HCT116 (cell line): Measurements from ENCODE around the gene TOMM34.

Experiments used
- CBX3 ChIP-seq: IDR thresholded peaks from 2 replicates; pipeline ENCODE4 v1.6.1; 2012; ENCODE audit warnings: low read depth
- EZH2 ChIP-seq: fragments of 200-600 bp; sonication (generic); IDR thresholded peaks from 2 replicates; pipeline ENCODE4 v1.6.1; 2017; ENCODE audit warnings: antibody characterized with exemption, mixed run types
- EZH2phosphoT487 ChIP-seq: fragments of 200-600 bp; IDR thresholded peaks from 2 replicates; pipeline ENCODE4 v1.6.1; 2018; ENCODE audit warnings: antibody characterized with exemption, borderline replicate concordance
- JUND ChIP-seq: IDR thresholded peaks from 2 replicates; pipeline ENCODE4 v1.6.1; 2012
- POLR2A ChIP-seq: IDR thresholded peaks from 2 replicates; pipeline ENCODE4 v1.7.0; 2011; ENCODE audit warnings: borderline replicate concordance; ENCODE audit not compliant: insufficient read depth, insufficient read length; ENCODE audit errors: extremely low read depth
- POLR2AphosphoS5 ChIP-seq: IDR thresholded peaks from 2 replicates; pipeline ENCODE4 v1.6.1; 2011; ENCODE audit warnings: mild to moderate bottlenecking, low read depth, low read length, moderate library complexity
- RAD21 ChIP-seq: IDR thresholded peaks from 2 replicates; pipeline ENCODE4 v1.6.1; 2012; ENCODE audit warnings: low read depth, mild to moderate bottlenecking
- SRF ChIP-seq: IDR thresholded peaks from 2 replicates; pipeline ENCODE4 v1.6.1; 2012; ENCODE audit warnings: low read depth
- YY1 ChIP-seq: IDR thresholded peaks from 2 replicates; pipeline ENCODE4 v1.6.1; 2011; ENCODE audit warnings: low read length, low read depth, moderate library complexity, mild to moderate bottlenecking; ENCODE audit not compliant: insufficient replicate concordance; ENCODE audit errors: extremely low read depth
- ZBTB33 ChIP-seq: IDR thresholded peaks from 2 replicates; pipeline ENCODE4 v1.6.1; 2011; ENCODE audit warnings: mild to moderate bottlenecking, low read length, moderate library complexity; ENCODE audit not compliant: insufficient replicate concordance; ENCODE audit errors: extremely low read depth
- ZNF274 ChIP-seq: fragments of 200-500 bp; sonication (Bioruptor generic); IDR thresholded peaks from 2 replicates; pipeline ENCODE4 v1.6.1; 2014; ENCODE audit warnings: mild to moderate bottlenecking, low read depth, low read length, inconsistent platforms
- TF ChIP-seq, protein P1 (sequence below), 3 experiments: fragments of 200-600 bp in 1 of 3; sonication (generic) in 1 of 3; IDR thresholded peaks in 2 of 3; conservative IDR thresholded peaks in 1 of 3; 2 replicates each; pipeline ENCODE4 v1.5.1; 2012 to 2017; ENCODE audit warnings: low read depth in 2 of 3, low read length in 2 of 3, antibody characterized with exemption in 1 of 3, borderline replicate concordance in 1 of 3, control low read depth in 1 of 3, mild to moderate bottlenecking in 1 of 3, mixed read lengths in 1 of 3, mixed run types in 1 of 3, moderate library complexity in 1 of 3; ENCODE audit not compliant: insufficient read depth in 1 of 3
- TF ChIP-seq, protein P2 (sequence below): IDR thresholded peaks from 2 replicates; pipeline ENCODE4 v1.6.1; 2012; ENCODE audit warnings: low read depth
- TF ChIP-seq, protein P3 (sequence below): IDR thresholded peaks from 2 replicates; pipeline ENCODE4 v1.6.1; 2012

- TF ChIP-seq EZH2 (no peak), POLR2AphosphoS5 (no peak), ZNF274 (no peak), ZBTB33 (no peak), SRF (no peak), EZH2phosphoT487 (no peak), RAD21 (no peak), JUND (no peak), POLR2A (no peak), CBX3 (no peak), YY1 (no peak)
- TF ChIP-seq, protein P1, sequence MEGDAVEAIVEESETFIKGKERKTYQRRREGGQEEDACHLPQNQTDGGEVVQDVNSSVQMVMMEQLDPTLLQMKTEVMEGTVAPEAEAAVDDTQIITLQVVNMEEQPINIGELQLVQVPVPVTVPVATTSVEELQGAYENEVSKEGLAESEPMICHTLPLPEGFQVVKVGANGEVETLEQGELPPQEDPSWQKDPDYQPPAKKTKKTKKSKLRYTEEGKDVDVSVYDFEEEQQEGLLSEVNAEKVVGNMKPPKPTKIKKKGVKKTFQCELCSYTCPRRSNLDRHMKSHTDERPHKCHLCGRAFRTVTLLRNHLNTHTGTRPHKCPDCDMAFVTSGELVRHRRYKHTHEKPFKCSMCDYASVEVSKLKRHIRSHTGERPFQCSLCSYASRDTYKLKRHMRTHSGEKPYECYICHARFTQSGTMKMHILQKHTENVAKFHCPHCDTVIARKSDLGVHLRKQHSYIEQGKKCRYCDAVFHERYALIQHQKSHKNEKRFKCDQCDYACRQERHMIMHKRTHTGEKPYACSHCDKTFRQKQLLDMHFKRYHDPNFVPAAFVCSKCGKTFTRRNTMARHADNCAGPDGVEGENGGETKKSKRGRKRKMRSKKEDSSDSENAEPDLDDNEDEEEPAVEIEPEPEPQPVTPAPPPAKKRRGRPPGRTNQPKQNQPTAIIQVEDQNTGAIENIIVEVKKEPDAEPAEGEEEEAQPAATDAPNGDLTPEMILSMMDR (IDR thresholded peaks at IDR 0.05 in 2 of 3, conservative IDR thresholded peaks at IDR 0.05 in 1 of 3; ENCODE audit: borderline replicate concordance in 1 of 3, insufficient read depth in 1 of 3, low read depth in 2 of 3, low read length in 2 of 3): no peak
- TF ChIP-seq, protein P2, sequence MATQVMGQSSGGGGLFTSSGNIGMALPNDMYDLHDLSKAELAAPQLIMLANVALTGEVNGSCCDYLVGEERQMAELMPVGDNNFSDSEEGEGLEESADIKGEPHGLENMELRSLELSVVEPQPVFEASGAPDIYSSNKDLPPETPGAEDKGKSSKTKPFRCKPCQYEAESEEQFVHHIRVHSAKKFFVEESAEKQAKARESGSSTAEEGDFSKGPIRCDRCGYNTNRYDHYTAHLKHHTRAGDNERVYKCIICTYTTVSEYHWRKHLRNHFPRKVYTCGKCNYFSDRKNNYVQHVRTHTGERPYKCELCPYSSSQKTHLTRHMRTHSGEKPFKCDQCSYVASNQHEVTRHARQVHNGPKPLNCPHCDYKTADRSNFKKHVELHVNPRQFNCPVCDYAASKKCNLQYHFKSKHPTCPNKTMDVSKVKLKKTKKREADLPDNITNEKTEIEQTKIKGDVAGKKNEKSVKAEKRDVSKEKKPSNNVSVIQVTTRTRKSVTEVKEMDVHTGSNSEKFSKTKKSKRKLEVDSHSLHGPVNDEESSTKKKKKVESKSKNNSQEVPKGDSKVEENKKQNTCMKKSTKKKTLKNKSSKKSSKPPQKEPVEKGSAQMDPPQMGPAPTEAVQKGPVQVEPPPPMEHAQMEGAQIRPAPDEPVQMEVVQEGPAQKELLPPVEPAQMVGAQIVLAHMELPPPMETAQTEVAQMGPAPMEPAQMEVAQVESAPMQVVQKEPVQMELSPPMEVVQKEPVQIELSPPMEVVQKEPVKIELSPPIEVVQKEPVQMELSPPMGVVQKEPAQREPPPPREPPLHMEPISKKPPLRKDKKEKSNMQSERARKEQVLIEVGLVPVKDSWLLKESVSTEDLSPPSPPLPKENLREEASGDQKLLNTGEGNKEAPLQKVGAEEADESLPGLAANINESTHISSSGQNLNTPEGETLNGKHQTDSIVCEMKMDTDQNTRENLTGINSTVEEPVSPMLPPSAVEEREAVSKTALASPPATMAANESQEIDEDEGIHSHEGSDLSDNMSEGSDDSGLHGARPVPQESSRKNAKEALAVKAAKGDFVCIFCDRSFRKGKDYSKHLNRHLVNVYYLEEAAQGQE: no peak
- TF ChIP-seq, protein P3, sequence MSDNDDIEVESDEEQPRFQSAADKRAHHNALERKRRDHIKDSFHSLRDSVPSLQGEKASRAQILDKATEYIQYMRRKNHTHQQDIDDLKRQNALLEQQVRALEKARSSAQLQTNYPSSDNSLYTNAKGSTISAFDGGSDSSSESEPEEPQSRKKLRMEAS: no peak
Measured at GRCh38 chr20:44997668-44998067, 37.5 kb upstream of the TOMM34 start.
